Stimulated activated CD4-positive, alpha-beta T cell treated with anti-CD3 and anti-CD28 coated beads, Interleukin-4, amount 100 ng/mL, for 1 hour (primary cell): ENCODE measurements around the gene SLC9A1.
A peak's percentile ranks its signal among the peaks of the same experiment; 100 is the strongest.
"Not testable (repeated sequence)": the region's sequence is repeated elsewhere in the genome, so short reads cannot be mapped to it uniquely, and the experiment has no call there.

Source experiments
- DNase-seq: peaks from one replicate; pipeline ENCODE4 v3.0.0-alpha.2; 2020

Gene SLC9A1

GRCh38 chr1:27154991-27155781, at the start of gene SLC9A1:
Gene SLC9A1, minus strand, starts transcription at chr1:27155125. Its CDS starts 791 bp downstream, at chr1:27154334.
- DNase-seq = peak; percentile 92

GRCh38 chr1:27203946-27204345, 49.0 kb upstream of the SLC9A1 start:
- no peak for DNase-seq

DNA sequence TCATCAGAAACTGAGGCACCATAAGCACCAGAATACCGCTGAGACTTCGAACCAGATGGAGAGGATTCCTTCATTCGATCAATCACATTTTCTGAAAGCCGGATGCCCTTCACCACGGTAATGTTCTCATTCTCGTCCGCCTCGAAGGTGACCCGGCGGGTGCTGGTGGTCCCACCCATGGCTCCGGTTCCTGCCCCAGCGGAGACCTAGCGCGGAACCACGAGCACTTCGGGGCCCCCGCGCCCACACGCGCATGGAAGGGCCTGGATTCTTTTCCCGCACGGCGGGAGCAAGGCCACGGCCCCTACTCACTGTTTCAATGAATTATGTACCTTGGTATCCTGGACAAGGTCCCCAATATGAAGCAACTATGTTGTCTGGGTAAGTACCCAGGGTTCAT, 46.4 kb upstream of the SLC9A1 start:
- no peak for DNase-seq

DNA sequence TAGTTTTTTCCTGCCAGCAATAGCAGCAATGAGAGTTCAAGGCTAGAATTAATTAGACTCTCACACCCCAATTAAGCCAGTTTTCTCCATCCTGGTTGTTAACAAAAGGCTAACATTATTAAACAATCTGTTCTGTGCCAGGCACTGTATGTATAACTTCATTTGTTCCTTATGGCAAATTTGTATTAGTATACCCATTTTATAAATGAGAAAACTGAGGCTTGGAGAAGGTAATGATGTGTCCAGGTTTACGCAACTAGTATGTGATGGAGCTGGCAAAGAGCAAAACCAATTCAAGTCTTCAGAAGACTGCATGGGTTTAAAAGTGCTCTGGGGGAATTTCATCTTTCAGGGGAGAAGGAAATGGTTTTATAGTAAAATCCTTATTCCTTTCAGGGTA, 38.3 kb upstream of the SLC9A1 start:
- DNase-seq = no peak

GRCh38 chr1:27192039-27192529, 37.2 kb upstream of the SLC9A1 start:
- DNase-seq = no peak

DNA sequence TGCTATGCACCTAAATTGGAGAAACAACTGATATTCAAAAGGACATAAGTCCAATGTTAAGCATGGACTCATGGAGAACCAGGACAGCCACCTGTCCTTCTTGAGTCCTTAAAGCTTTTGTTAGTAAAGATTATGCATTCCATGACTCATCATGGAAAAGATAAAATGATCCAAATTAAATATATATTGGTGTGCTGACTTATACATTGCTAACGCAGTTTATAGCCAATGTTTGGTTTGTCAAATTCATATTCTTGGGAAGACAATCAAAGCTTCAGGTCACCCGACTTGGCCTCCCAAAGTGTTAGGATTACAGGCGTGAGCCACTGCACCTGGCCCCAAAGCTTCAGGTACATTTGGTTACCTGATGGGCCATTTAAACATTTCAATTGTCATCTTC, 29.7 kb upstream of the SLC9A1 start:
- not testable (repeated sequence) for DNase-seq

DNA sequence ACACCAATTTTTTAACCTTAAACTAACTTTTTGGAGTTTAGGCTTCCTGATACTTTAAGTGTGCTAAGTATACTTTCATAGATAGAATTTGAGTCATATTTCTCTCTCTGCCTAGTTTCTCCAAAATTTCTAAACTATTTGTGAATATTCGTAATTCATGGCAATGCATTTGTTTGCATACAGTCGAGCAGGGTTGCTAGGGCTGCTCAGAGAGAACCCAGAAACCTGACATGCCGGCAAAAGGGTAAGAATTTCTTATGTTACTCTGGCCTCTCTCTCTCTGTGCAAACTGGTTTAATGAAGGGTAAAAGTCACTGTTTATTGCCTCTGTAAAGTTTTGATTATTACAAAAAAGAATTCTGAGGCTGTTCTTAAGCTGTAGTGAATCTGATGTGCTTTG, 25.1 kb upstream of the SLC9A1 start:
- no peak for DNase-seq

DNA sequence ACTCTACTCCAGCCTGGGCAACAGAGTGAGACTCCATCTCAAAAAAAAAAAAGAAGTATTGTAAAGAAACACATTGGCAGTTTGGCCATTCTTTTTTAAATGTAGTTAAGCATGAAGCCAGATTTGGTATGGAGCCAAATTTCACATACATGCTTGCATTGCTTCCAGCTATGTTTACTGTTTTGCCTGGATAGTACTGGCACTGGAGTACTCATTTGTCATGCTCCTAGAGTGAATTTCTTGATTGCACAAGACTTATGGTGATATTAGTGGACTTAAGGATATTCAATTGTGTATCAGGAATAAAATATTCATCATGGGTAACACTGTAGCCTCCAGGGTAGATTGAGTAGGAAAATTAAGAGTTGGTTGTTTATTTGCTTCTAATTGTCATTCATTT, 24.5 kb upstream of the SLC9A1 start:
- no peak for DNase-seq

DNA sequence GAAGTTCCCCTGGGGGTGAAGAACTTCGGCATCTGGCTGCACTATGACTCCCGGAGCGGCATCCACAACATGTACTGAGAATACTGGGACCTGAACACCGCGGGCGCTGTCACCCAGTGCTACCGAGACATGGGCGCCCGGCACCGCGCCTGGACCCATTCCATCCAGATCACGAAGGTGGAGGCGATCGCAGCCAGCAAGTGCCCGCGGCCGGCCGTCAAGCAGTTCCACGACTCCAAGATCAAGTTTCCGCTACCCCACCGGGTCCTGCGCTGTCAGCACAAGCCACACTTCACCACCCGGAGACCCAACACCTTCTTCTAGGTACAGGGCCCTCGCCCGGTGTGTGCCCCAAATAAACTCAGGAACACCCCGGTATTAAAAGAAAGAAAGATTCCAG, 22.0 kb upstream of the SLC9A1 start:
- DNase-seq = no peak

- DNase-seq = no peak
Measured at GRCh38 chr1:27176323-27176722, 21.4 kb upstream of the SLC9A1 start.

- not testable (repeated sequence) for DNase-seq
Measured at GRCh38 chr1:27172992-27173391, 18.1 kb upstream of the SLC9A1 start.

DNA sequence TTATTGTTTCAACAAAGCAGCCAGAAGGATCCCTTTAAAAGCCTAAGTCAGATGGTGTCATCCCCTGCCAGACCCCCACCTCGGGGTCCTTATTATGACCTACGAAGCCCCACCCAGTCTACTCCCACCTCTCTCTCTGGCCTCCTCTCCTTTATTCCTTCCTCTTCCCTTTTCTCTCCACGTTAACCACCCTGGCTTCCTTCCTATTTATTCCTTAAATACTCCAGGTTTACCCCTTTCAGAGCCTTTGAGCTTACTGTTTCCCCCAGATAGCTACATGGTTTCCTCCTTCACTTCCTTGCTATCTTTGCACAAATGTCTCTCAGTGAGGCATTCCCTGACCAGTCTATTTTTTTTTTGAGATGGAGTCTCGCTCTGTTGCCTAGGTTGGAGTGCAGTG, 12.0 kb upstream of the SLC9A1 start:
- no peak for DNase-seq

DNA sequence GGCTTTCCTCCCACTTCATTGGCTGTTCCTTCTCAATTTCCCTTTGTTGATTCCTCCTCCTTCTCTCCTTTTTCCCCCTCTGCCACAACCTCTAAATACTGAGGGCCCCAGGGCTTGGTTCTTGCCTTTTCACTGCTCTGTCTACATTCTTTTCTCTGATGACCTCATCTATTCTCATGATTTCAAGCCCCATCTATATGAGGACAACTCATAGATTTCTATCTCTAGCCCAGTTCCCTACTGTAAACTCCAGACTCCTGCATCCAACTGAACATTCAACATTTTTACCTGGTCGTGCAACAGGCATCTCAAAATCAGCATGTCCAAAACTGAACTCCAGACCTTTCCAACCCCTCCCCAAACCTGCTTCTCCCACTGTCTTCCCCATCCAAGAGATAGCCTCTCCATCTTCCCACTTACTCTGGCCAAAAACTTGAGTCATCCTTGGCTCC, 11.5 kb upstream of the SLC9A1 start:
- no peak for DNase-seq

GRCh38 chr1:27163093-27163492, 8.2 kb upstream of the SLC9A1 start:
- no peak for DNase-seq

DNA sequence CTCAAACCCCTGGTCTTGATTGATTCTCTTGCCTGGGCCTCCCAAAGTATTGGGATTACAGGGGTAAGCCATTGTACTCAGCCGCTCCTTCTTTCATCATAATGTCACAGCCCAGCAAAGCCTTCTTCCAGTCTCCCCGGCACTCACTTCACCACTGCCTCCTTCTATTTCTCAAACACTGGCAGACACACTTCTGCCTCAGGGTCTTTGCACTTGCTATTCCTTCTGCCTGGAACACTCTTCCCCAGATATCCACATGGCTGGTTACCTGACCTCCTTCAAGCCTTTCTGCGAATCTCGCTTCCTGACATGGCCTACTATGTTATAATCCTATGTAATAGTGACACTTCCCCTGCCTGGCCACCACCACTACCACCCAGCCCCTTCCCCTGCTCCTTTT, 7.2 kb upstream of the SLC9A1 start:
- no peak for DNase-seq

DNA sequence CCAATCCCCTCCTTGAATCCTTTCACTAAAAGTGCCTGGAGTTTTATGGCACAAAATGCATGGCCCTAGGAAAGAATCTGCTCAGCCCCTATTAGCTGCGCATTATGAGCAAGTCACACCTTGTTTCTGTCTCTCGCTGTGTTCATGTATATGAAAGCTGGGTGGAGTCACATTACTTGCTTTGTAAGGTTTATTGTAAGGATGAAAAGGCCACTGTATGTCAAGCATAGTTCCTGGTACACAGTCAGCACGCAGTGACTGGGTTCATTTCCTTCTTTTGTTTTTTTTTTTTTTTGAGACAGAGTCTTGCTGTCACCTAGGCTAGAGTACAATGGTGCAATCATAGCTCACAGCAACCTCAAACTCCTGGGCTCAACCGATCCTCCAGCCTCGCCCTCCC, 6.7 kb upstream of the SLC9A1 start:
- DNase-seq = no peak

DNA sequence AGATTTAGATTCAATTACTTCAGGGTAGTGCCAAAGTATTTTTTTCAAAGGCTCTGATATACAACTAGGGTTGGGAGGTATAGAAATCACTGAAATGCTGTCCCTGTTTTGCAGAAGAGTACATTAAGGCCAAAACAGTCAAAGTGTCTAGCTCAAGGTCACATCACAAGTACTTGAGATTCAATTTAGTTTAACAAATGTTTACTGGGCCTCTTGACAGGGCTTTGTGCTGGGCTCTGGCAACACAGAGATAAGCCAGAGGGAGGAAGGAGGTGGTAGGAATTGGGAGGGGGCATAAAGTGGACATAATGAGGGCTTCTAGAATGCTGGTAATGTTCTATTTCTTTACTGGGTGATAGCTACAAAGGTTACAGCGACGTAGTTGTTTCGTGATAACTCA, 2.3 kb upstream of the SLC9A1 start:
- DNase-seq = no peak

DNA sequence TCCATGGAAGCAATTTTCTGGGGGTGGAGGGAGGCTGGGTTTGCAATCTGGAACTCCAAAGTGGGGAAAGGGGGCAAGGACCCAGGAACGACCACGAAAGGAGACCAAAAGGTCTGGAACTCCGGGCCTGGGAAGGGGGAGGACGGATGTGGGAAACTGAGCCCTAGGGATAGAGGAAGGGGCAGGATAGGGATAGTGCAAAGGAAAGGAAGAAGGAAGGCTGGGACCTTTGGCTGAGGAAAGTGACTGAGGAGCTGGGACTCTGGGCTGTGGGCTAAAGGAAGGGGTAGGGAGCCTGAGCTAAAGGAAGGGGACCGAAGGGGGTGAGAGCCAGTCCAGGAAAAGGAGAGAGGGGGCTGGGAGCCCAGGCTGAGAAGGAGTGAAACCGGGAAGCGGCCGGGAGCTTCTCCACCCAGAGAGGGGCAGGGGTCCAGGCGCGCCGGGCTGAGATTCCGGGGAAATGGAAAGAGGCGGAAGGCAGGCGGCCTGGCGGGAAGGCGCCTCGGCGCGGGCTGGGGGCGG, 395 bp downstream of the SLC9A1 start:
- no peak for DNase-seq

DNA sequence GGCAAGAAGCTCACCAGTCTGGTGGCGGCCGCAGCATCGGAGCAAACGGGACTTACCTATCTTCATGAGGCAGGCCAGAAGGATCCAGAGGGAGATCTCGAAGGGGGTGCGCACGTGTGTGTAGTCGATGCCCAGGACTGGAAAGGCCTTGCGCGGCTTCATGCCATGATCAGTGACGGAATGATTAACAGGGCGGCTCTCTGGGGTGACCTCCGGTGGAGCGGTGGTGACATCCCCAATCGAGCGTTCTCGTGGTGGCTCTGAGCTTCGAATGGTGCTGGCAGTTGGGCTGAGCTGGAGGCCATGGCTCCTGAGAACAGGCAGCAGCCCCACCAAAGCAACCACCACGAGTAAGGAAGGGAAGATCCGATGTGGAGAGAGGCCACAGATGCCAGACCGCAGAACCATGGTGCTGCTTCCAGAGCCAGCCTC, 982 bp downstream of the SLC9A1 start:
- no peak for DNase-seq

- DNase-seq = no peak
Measured at GRCh38 chr1:27153549-27153886, 1.4 kb downstream of the SLC9A1 start.

- DNase-seq = no peak
Measured at GRCh38 chr1:27152829-27153548, 1.9 kb downstream of the SLC9A1 start.

GRCh38 chr1:27152004-27152828, 2.7 kb downstream of the SLC9A1 start:
- no peak for DNase-seq

DNA sequence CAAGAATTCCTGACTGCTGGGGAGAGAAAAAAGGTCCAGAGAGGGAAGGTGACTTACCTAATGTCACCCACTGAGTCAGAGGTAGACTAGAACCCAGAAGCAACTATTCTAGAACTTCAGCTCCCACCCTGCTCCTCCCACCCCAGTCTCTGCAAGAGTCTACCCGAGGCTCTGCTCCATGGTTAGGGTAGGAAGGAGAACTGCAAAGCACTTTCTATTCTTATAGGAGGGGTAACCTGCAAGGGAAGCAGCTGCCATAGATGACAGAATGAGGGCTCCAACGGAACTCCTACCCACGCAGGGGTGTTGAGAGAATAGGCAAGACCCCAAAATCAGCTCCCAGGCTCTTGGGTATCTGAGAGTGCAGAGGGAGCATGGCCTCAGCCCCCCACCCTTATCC, 4.3 kb downstream of the SLC9A1 start:
- DNase-seq = no peak
